GM12878 (cell line): ENCODE measurements around the gene TYK2. TPM values are rescaled to one million over a fixed set of nuclear protein-coding genes. Genes with fewer than 3 reads are reported as not detected.

Experiments used
- ASH2L ChIP-seq: fragments of 300-600, 200-600 bp; sonication (generic); IDR thresholded peaks from 2 replicates; pipeline ENCODE4 v1.6.1; 2017; ENCODE audit warnings: low read depth, mild to moderate bottlenecking, borderline replicate concordance
- ATF7 ChIP-seq: fragments of 450-650 bp; IDR thresholded peaks from 2 replicates; pipeline ENCODE4 v1.6.1; 2016; ENCODE audit warnings: low read depth, mild to moderate bottlenecking
- BCL11A ChIP-seq: IDR thresholded peaks from 2 replicates; pipeline ENCODE4 v1.6.1; 2011; ENCODE audit warnings: low read depth, low read length
- BHLHE40 ChIP-seq, 2 experiments: fragments of 450-650 bp in 1 of 2; IDR thresholded peaks; 2 replicates each; pipeline ENCODE4 v1.6.1; 2011 to 2017; ENCODE audit warnings: low read depth in 2 of 2, borderline replicate concordance in 1 of 2, improper control_type of control experiment in 1 of 2, low read length in 1 of 2, mild to moderate bottlenecking in 1 of 2
- MEF2A ChIP-seq: IDR thresholded peaks from 2 replicates; pipeline ENCODE4 v1.6.1; 2011; ENCODE audit warnings: low read depth, mild to moderate bottlenecking, low read length, moderate library complexity; ENCODE audit not compliant: insufficient read depth
- MTA2 ChIP-seq: fragments of 450-650 bp; IDR thresholded peaks from 2 replicates; pipeline ENCODE4 v1.6.1; 2016; ENCODE audit warnings: low read depth, mild to moderate bottlenecking, moderate library complexity
- PKNOX1 ChIP-seq: fragments of 450-650 bp; IDR thresholded peaks from 2 replicates; pipeline ENCODE4 v1.6.1; 2016; ENCODE audit warnings: mild to moderate bottlenecking
- SMAD1 ChIP-seq: fragments of 450-650 bp; IDR thresholded peaks from 2 replicates; pipeline ENCODE4 v1.6.1; 2018; ENCODE audit warnings: mild to moderate bottlenecking, low read depth; ENCODE audit not compliant: partially characterized antibody
- TCF3 ChIP-seq: IDR thresholded peaks from 2 replicates; pipeline ENCODE4 v1.6.1; 2012; ENCODE audit warnings: low read depth, mild to moderate bottlenecking, low read length, borderline replicate concordance; ENCODE audit not compliant: insufficient read depth
- YY1 ChIP-seq: IDR thresholded peaks from 2 replicates; pipeline ENCODE4 v1.6.1; 2011; ENCODE audit warnings: low read depth, mild to moderate bottlenecking, low read length
- ZBTB40 ChIP-seq: fragments of 450-650 bp; IDR thresholded peaks from 2 replicates; pipeline ENCODE4 v1.6.1; 2016; ENCODE audit warnings: mild to moderate bottlenecking, moderate library complexity, borderline replicate concordance
- ZNF592 ChIP-seq: fragments of 450-650 bp; IDR thresholded peaks from 2 replicates; pipeline ENCODE4 v1.6.1; 2017; ENCODE audit warnings: mild to moderate bottlenecking, moderate library complexity
- ZNF622 ChIP-seq: fragments of 450-650 bp; IDR thresholded peaks from 2 replicates; pipeline ENCODE4 v1.6.1; 2017; ENCODE audit warnings: mild to moderate bottlenecking, inconsistent platforms
- polyA plus RNA-seq, 11 experiments: library from polyadenylated mRNA; depleted of rRNA in 4 of 11; unstranded in 6 of 11; stranded (reverse) in 5 of 11; fragments of >200 nt; fragmentation: Nextera tagmentation in 4 of 11; fragmentation: Illumina TruSeq in 1 of 11; extraction: Ambion mirVana in 4 of 11; extraction: Trizol in 1 of 11; gene quantifications; 1 replicate in 1 of 11; 2 replicates in 10 of 11; pipeline versions ENCODE4 v1.2.1 to v1.2.3, GENCODE V29; 2011 to 2016; ENCODE audit warnings: inconsistent platforms in 2 of 11, missing spikeins in 2 of 11, low read depth in 1 of 11
- total RNA-seq, 4 experiments: library from RNA; depleted of rRNA in 3 of 4; stranded (reverse); fragments of >200 nt in 3 of 4; fragmentation: Illumina TruSeq in 1 of 4; extraction: Trizol in 1 of 4; gene quantifications; 2 replicates each; pipeline versions ENCODE4 v1.2.1 to v1.2.3, GENCODE V29; 2013 to 2021
- TF ChIP-seq, protein P1 (sequence below): IDR thresholded peaks from 2 replicates; pipeline ENCODE4 v1.6.1; 2012; ENCODE audit warnings: low read depth, low read length, improper control_type of control experiment
- TF ChIP-seq, protein P2 (sequence below): IDR thresholded peaks from 2 replicates; pipeline ENCODE4 v1.6.1; 2011; ENCODE audit warnings: borderline replicate concordance, low read depth, mild to moderate bottlenecking, moderate library complexity, low read length; ENCODE audit not compliant: insufficient read depth, poor library complexity, severe bottlenecking
- TF ChIP-seq, protein P3 (sequence below): IDR thresholded peaks from 2 replicates; pipeline ENCODE4 v1.6.1; 2012; ENCODE audit warnings: low read depth, low read length, improper control_type of control experiment

TYK2 gene
- total and polyA plus RNA-seq, 10 of the 15 experiments (the other 5 are each of a cell fraction or from before 2014, with no cell fraction given), result 36.4 to 364 (median 179) TPM

GRCh38 chr19:10412257-10412977 lies 32.0 kb upstream of the TYK2 start (continued):
- no peak for TF ChIP-seq ZBTB40
- TF ChIP-seq, protein P1, sequence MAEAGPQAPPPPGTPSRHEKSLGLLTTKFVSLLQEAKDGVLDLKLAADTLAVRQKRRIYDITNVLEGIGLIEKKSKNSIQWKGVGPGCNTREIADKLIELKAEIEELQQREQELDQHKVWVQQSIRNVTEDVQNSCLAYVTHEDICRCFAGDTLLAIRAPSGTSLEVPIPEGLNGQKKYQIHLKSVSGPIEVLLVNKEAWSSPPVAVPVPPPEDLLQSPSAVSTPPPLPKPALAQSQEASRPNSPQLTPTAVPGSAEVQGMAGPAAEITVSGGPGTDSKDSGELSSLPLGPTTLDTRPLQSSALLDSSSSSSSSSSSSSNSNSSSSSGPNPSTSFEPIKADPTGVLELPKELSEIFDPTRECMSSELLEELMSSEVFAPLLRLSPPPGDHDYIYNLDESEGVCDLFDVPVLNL, result no peak
- TF ChIP-seq MEF2A, result peak; percentile 99
- TF ChIP-seq BCL11A, result peak; percentile 54; the same call in 1 of the 2 replicates
- TF ChIP-seq TCF3, result peak; percentile 38; the same call in 1 of the 2 replicates
- TF ChIP-seq MTA2, result peak; percentile 80
- no peak for TF ChIP-seq SMAD1
- TF ChIP-seq ZNF592, result no peak
- TF ChIP-seq ATF7, result peak; percentile 90
- TF ChIP-seq, protein P2, sequence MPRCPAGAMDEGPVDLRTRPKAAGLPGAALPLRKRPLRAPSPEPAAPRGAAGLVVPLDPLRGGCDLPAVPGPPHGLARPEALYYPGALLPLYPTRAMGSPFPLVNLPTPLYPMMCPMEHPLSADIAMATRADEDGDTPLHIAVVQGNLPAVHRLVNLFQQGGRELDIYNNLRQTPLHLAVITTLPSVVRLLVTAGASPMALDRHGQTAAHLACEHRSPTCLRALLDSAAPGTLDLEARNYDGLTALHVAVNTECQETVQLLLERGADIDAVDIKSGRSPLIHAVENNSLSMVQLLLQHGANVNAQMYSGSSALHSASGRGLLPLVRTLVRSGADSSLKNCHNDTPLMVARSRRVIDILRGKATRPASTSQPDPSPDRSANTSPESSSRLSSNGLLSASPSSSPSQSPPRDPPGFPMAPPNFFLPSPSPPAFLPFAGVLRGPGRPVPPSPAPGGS, result no peak
- TF ChIP-seq ZNF622, result no peak
- TF ChIP-seq BHLHE40 (IDR thresholded peaks at IDR 0.05; ENCODE audit: borderline replicate concordance in 1 of 2, low read depth in 2 of 2, low read length in 1 of 2), result peak in 1 of 2 experiments; percentile 46; a peak in 1 of 4 replicates
- TF ChIP-seq PKNOX1, result peak; percentile 74
- TF ChIP-seq, protein P3, sequence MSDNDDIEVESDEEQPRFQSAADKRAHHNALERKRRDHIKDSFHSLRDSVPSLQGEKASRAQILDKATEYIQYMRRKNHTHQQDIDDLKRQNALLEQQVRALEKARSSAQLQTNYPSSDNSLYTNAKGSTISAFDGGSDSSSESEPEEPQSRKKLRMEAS, result no peak; the same call in 1 of the 2 replicates
- TF ChIP-seq ASH2L, result no peak
- TF ChIP-seq YY1, result 0 out of 2 replicates have a peak, but pooled peaks have one; percentile 22
